Left renal cortex interstitium (tissue), 4 donors: ENCODE measurements around the gene SORD. TPM values are rescaled to one million over a fixed set of nuclear protein-coding genes. Genes with fewer than 3 reads are reported as not detected.

ENCODE experiments used
- polyA plus RNA-seq, 4 donors: library from polyadenylated mRNA; unstranded; fragments of 120-200 nt; gene quantifications; one replicate each; pipeline ENCODE4 v1.2.1, GENCODE V29; 2013; ENCODE audit not compliant: insufficient read length in 4 of 4

The SORD gene
- polyA plus RNA-seq, 4 donors: 26.5 to 40.5 (median 38.7) TPM

Other genes starting within 250 kb of the SORD start
- not detected for gene TERB2, start 66.5 kb upstream of the SORD start, polyA plus RNA-seq
- gene DUOX2, start 91.0 kb downstream of the SORD start, polyA plus RNA-seq: under 1 TPM in 3 of 4 donors, not detected in 1; 0.03 to 0.05 (median 0.05) TPM
- under 1 TPM in 2 of 4 donors, not detected in 2; 0.08 to 0.10 TPM for gene DUOXA2, start 91.1 kb downstream of the SORD start, polyA plus RNA-seq
- gene DUOXA1, start 106.7 kb downstream of the SORD start, polyA plus RNA-seq: under 1 TPM in 3 of 4 donors, not detected in 1; 0.10 to 0.42 (median 0.33) TPM
- 1 to 10 TPM; 2.0 to 6.9 (median 3.8) TPM for gene DUOX1, start 106.8 kb downstream of the SORD start, polyA plus RNA-seq
- gene SHF, start 164.8 kb downstream of the SORD start, polyA plus RNA-seq: 10 to 100 TPM; 17.4 to 22.0 (median 19.1) TPM
- gene SLC28A2, start 229.0 kb downstream of the SORD start, polyA plus RNA-seq: under 1 TPM; 0.29 to 0.99 (median 0.37) TPM